WTC11 (cell line): Measurements from ENCODE around the gene TMEM141.

ENCODE experiments used
- ETV6 ChIP-seq: sonication (generic); formaldehyde crosslinking; IDR thresholded peaks from 2 replicates; pipeline ENCODE4 v1.8.1; 2022; ENCODE audit warnings: mild to moderate bottlenecking, missing genetic modification reagents
- FOXK1 ChIP-seq: sonication (generic); formaldehyde crosslinking; IDR thresholded peaks from 2 replicates; pipeline ENCODE4 v1.8.0; 2022; ENCODE audit warnings: mild to moderate bottlenecking, moderate library complexity, missing genetic modification reagents
- IRF2 ChIP-seq: sonication (generic); formaldehyde crosslinking; IDR thresholded peaks from 2 replicates; pipeline ENCODE4 v1.8.0; 2022; ENCODE audit warnings: low read depth, missing genetic modification reagents, borderline replicate concordance
- MYBL2 ChIP-seq: sonication (generic); formaldehyde crosslinking; IDR thresholded peaks from 2 replicates; pipeline ENCODE4 v1.8.1; 2023; ENCODE audit warnings: mild to moderate bottlenecking, moderate library complexity, missing genetic modification reagents
- RORB ChIP-seq: fragments of 250-450 bp; sonication (Bioruptor Pico); IDR thresholded peaks from 2 replicates; pipeline ENCODE4 v1.9.0; 2021; ENCODE audit warnings: mild to moderate bottlenecking
- TCF7 ChIP-seq: sonication (generic); formaldehyde crosslinking; IDR thresholded peaks from 2 replicates; pipeline ENCODE4 v1.8.0; 2022; ENCODE audit warnings: mild to moderate bottlenecking, low read depth, missing genetic modification reagents, moderate library complexity
- ZNF121 ChIP-seq: sonication (generic); formaldehyde crosslinking; IDR thresholded peaks from 2 replicates; pipeline ENCODE4 v1.8.0; 2023; ENCODE audit warnings: missing genetic modification reagents
- ZNF232 ChIP-seq: sonication (generic); formaldehyde crosslinking; IDR thresholded peaks from 2 replicates; pipeline ENCODE4 v1.8.0; 2022; ENCODE audit warnings: mild to moderate bottlenecking, missing genetic modification reagents
- TF ChIP-seq, protein P1 (sequence below): sonication (generic); formaldehyde crosslinking; IDR thresholded peaks from 2 replicates; pipeline ENCODE4 v1.8.1; 2023; ENCODE audit warnings: mild to moderate bottlenecking, missing genetic modification reagents, borderline replicate concordance
- TF ChIP-seq, protein P2 (sequence below): fragments of 200-600 bp; IDR thresholded peaks from 2 replicates; pipeline ENCODE4 v1.8.0; 2022; ENCODE audit warnings: antibody characterized with exemption
- TF ChIP-seq, protein P3 (sequence below): sonication (generic); formaldehyde crosslinking; IDR thresholded peaks from 2 replicates; pipeline ENCODE4 v1.8.1; 2023; ENCODE audit warnings: mild to moderate bottlenecking, moderate library complexity, missing genetic modification reagents
- TF ChIP-seq, protein P4 (sequence below): sonication (generic); formaldehyde crosslinking; conservative IDR thresholded peaks from 2 replicates; pipeline ENCODE4 v1.8.1; 2023; ENCODE audit warnings: mild to moderate bottlenecking, low read depth, missing genetic modification reagents, moderate library complexity

DNA sequence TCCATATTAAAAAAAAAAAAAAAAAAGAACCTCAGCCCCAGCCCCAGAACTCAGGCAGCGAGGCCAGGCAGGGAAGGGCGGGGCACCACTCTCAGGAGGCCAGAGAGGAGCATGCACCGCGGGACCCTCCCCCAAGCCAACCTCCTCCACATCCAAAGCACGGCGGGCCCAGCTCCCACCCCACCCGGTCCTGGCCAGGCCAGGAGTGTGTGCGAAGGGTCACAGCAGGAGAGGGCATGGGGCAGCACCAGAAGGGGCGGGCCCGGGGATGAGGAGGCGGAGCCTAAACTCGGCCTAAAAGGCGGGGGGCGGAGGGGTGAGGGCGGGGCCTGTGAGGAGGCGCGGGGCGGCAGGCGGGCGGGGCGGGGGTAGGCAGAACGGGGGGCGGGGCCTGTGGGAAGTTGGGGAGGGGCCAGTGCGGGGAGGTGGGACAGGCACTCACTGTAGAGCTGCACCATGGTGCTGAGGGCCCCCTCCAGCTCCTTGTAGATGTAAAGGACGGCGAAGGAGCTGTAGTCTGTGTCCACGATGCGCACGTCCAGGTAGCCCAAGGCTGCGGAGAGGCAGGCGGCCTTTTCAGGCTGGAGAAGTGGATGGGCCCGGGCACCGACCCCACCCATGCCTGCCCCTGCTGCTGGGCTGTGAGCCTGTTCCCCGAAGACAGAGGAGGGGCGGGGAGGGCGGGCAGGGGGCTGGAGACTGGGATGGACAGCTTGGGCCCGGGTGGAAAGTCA is 28.1 kb upstream of the TMEM141 start:
- TF ChIP-seq RORB (CRISPR knock-in tag) = no peak
- TF ChIP-seq, protein P1, sequence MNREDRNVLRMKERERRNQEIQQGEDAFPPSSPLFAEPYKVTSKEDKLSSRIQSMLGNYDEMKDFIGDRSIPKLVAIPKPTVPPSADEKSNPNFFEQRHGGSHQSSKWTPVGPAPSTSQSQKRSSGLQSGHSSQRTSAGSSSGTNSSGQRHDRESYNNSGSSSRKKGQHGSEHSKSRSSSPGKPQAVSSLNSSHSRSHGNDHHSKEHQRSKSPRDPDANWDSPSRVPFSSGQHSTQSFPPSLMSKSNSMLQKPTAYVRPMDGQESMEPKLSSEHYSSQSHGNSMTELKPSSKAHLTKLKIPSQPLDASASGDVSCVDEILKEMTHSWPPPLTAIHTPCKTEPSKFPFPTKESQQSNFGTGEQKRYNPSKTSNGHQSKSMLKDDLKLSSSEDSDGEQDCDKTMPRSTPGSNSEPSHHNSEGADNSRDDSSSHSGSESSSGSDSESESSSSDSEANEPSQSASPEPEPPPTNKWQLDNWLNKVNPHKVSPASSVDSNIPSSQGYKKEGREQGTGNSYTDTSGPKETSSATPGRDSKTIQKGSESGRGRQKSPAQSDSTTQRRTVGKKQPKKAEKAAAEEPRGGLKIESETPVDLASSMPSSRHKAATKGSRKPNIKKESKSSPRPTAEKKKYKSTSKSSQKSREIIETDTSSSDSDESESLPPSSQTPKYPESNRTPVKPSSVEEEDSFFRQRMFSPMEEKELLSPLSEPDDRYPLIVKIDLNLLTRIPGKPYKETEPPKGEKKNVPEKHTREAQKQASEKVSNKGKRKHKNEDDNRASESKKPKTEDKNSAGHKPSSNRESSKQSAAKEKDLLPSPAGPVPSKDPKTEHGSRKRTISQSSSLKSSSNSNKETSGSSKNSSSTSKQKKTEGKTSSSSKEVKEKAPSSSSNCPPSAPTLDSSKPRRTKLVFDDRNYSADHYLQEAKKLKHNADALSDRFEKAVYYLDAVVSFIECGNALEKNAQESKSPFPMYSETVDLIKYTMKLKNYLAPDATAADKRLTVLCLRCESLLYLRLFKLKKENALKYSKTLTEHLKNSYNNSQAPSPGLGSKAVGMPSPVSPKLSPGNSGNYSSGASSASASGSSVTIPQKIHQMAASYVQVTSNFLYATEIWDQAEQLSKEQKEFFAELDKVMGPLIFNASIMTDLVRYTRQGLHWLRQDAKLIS (CRISPR knock-in tag) = no peak
- no peak for TF ChIP-seq FOXK1
- TF ChIP-seq, protein P2, sequence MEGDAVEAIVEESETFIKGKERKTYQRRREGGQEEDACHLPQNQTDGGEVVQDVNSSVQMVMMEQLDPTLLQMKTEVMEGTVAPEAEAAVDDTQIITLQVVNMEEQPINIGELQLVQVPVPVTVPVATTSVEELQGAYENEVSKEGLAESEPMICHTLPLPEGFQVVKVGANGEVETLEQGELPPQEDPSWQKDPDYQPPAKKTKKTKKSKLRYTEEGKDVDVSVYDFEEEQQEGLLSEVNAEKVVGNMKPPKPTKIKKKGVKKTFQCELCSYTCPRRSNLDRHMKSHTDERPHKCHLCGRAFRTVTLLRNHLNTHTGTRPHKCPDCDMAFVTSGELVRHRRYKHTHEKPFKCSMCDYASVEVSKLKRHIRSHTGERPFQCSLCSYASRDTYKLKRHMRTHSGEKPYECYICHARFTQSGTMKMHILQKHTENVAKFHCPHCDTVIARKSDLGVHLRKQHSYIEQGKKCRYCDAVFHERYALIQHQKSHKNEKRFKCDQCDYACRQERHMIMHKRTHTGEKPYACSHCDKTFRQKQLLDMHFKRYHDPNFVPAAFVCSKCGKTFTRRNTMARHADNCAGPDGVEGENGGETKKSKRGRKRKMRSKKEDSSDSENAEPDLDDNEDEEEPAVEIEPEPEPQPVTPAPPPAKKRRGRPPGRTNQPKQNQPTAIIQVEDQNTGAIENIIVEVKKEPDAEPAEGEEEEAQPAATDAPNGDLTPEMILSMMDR = no peak
- TF ChIP-seq TCF7 (CRISPR knock-in tag) = no peak
- TF ChIP-seq ZNF232 = no peak
- TF ChIP-seq ZNF121 (CRISPR knock-in tag) = peak; percentile 74; the same call in 1 of the 2 replicates
- TF ChIP-seq, protein P3, sequence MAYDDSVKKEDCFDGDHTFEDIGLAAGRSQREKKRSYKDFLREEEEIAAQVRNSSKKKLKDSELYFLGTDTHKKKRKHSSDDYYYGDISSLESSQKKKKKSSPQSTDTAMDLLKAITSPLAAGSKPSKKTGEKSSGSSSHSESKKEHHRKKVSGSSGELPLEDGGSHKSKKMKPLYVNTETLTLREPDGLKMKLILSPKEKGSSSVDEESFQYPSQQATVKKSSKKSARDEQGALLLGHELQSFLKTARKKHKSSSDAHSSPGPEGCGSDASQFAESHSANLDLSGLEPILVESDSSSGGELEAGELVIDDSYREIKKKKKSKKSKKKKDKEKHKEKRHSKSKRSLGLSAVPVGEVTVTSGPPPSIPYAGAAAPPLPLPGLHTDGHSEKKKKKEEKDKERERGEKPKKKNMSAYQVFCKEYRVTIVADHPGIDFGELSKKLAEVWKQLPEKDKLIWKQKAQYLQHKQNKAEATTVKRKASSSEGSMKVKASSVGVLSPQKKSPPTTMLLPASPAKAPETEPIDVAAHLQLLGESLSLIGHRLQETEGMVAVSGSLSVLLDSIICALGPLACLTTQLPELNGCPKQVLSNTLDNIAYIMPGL (CRISPR knock-in tag) = no peak
- TF ChIP-seq ETV6 = no peak
- TF ChIP-seq MYBL2 (CRISPR knock-in tag) = no peak
- TF ChIP-seq, protein P4, sequence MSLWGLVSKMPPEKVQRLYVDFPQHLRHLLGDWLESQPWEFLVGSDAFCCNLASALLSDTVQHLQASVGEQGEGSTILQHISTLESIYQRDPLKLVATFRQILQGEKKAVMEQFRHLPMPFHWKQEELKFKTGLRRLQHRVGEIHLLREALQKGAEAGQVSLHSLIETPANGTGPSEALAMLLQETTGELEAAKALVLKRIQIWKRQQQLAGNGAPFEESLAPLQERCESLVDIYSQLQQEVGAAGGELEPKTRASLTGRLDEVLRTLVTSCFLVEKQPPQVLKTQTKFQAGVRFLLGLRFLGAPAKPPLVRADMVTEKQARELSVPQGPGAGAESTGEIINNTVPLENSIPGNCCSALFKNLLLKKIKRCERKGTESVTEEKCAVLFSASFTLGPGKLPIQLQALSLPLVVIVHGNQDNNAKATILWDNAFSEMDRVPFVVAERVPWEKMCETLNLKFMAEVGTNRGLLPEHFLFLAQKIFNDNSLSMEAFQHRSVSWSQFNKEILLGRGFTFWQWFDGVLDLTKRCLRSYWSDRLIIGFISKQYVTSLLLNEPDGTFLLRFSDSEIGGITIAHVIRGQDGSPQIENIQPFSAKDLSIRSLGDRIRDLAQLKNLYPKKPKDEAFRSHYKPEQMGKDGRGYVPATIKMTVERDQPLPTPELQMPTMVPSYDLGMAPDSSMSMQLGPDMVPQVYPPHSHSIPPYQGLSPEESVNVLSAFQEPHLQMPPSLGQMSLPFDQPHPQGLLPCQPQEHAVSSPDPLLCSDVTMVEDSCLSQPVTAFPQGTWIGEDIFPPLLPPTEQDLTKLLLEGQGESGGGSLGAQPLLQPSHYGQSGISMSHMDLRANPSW (CRISPR knock-in tag) = no peak
- no peak for TF ChIP-seq IRF2
